A673 (cell line): ENCODE data around the gene MAN1A2. TPM values are rescaled to one million over a fixed set of nuclear protein-coding genes. Genes with fewer than 3 reads are reported as not detected.

Experiments used
- BruUV-seq: library from RNA; stranded (reverse); fragments of 400-500 nt; replicated peaks from 2 replicates; lab custom pipeline; 2021; lab: Mats Ljungman, UMichigan
- CTCF ChIA-PET: fragments of 300-600 bp; sonication (Branson Sonifier 250); formaldehyde crosslinking; loops from one replicate; lab custom pipeline; 2022; ENCODE audit warnings: antibody characterized with exemption; lab: Charles Lee
- POLR2A ChIA-PET: fragments of 300-600 bp; sonication (Branson Sonifier 250); formaldehyde crosslinking; loops from one replicate; lab custom pipeline; 2022; ENCODE audit warnings: antibody characterized with exemption; ENCODE audit not compliant: low non-redundant PET; lab: Charles Lee
- DNase-seq: peaks from one replicate; pipeline ENCODE4 v3.0.0-alpha.2; 2015; ENCODE audit warnings: low spot score
- H3K27ac ChIP-seq: fragments of 200-600 bp; sonication (generic); 2 replicates; pipeline ENCODE4 v1.5.1; 2016; ENCODE audit warnings: mixed run types, low read depth, mild to moderate bottlenecking, mixed read lengths, antibody characterized with exemption, low read length; ENCODE audit not compliant: poor library complexity, severe bottlenecking
- H3K27me3 ChIP-seq: fragments of 200-600 bp; sonication (generic); replicated peaks from 2 replicates; pipeline ENCODE4 v1.6.1; 2017; ENCODE audit warnings: mixed run types, low read depth, mild to moderate bottlenecking, mixed read lengths, antibody characterized with exemption, low read length; ENCODE audit not compliant: insufficient read depth, poor library complexity
- H3K36me3 ChIP-seq: fragments of 200-600 bp; sonication (generic); 2 replicates; pipeline ENCODE4 v1.6.1; 2016; ENCODE audit warnings: mixed run types, mild to moderate bottlenecking, mixed read lengths, antibody characterized with exemption, low read length; ENCODE audit not compliant: insufficient read depth, poor library complexity, severe bottlenecking
- H3K4me1 ChIP-seq: fragments of 200-600 bp; sonication (generic); 2 replicates; pipeline ENCODE4 v1.6.1; 2017; ENCODE audit warnings: mixed run types, mild to moderate bottlenecking, mixed read lengths, antibody characterized with exemption, low read length; ENCODE audit not compliant: insufficient read depth, poor library complexity, severe bottlenecking
- H3K4me3 ChIP-seq: fragments of 200-600 bp; sonication (generic); 2 replicates; pipeline ENCODE4 v1.5.1; 2016; ENCODE audit warnings: low read depth, mixed run types, mild to moderate bottlenecking, mixed read lengths, low read length; ENCODE audit not compliant: poor library complexity, severe bottlenecking
- H3K9me3 ChIP-seq: fragments of 200-600 bp; sonication (generic); 2 replicates; pipeline ENCODE4 v1.6.1; 2016; ENCODE audit warnings: mixed run types, low read depth, mild to moderate bottlenecking, mixed read lengths, antibody characterized with exemption, low read length; ENCODE audit not compliant: poor library complexity, severe bottlenecking
- CTCF ChIP-seq: fragments of 300-800, 200-600 bp; sonication (generic); conservative IDR thresholded peaks from 2 replicates; pipeline ENCODE4 v1.5.1; 2017; ENCODE audit warnings: low read depth, mild to moderate bottlenecking, antibody characterized with exemption, low read length, moderate library complexity, mixed read lengths
- EZH2 ChIP-seq: fragments of 200-600 bp; sonication (generic); IDR thresholded peaks from 2 replicates; pipeline ENCODE4 v1.6.1; 2017; ENCODE audit warnings: borderline replicate concordance, low read depth, mild to moderate bottlenecking, mixed read lengths, antibody characterized with exemption, low read length; ENCODE audit not compliant: poor library complexity, severe bottlenecking
- intact Hi-C: fragments of 100-400 bp; cut with micrococcal nuclease; formaldehyde crosslinking; loops from one replicate; pipeline ENCODE4 v1.10.0; 2022; ENCODE audit not compliant: unreplicated experiment
- total RNA-seq: library from RNA; stranded (reverse); gene quantifications from 2 replicates; pipeline ENCODE4 v1.2.3, GENCODE V29; 2021

MAN1A2 gene
- total RNA-seq, 1 experiment from 2014 or later = 31.8 TPM

- intact Hi-C loops = no loop called here
- no peak overlapping the region for H3K27ac ChIP-seq
- no peak for DNase-seq
- H3K27me3 ChIP-seq = no peaks in the 10 kb centered on the region
- H3K36me3 ChIP-seq = no peaks in the 10 kb centered on the region
- POLR2A ChIA-PET = interaction anchor here (0.7 kb wide), 1 partner anchor 24 kb away, joined by 3 read pairs; no protein-coding TSS in a partner anchor
- BruUV-seq = no TSS peak
- no peaks in the 10 kb centered on the region for H3K4me1 ChIP-seq
- H3K9me3 ChIP-seq = no peaks in the 10 kb centered on the region
- H3K4me3 ChIP-seq = no peak overlapping the region
- TF ChIP-seq CTCF = no peak
- no peak for TF ChIP-seq EZH2
- CTCF ChIA-PET = no interaction called here
Measured at GRCh38 chr1:117375327-117375726, 8.1 kb downstream of the MAN1A2 start.

- POLR2A ChIA-PET = interaction anchor here (0.7 kb wide), 1 partner anchor 12 kb away, joined by 3 read pairs; no protein-coding TSS in a partner anchor
- TF ChIP-seq CTCF (no peak), EZH2 (no peak)
- Histone ChIP-seq H3K4me1 (peaks cover 23% of the 10 kb centered on the region), H3K27ac (no peak overlapping the region), H3K4me3 (no peak overlapping the region), H3K36me3 (no peaks in the 10 kb centered on the region), H3K27me3 (no peaks in the 10 kb centered on the region), H3K9me3 (peaks cover 16% of the 10 kb centered on the region)
- intact Hi-C loops = no loop called here
- DNase-seq = no peak
- BruUV-seq = no TSS peak
- CTCF ChIA-PET = no interaction called here
Measured at GRCh38 chr1:117387060-117387633, 19.9 kb downstream of the MAN1A2 start.

- ChIA-PET POLR2A (no interaction called here), CTCF (interaction anchor here (0.5 kb wide), 1 partner anchor 64 kb away, joined by 5 read pairs; no protein-coding TSS in a partner anchor)
- BruUV-seq = no TSS peak
- peaks cover 35% of the 10 kb centered on the region for H3K4me1 ChIP-seq
- no peak for TF ChIP-seq CTCF
- TF ChIP-seq EZH2 = no peak
- H3K27ac ChIP-seq = no peak overlapping the region
- intact Hi-C loops = no loop called here
- H3K9me3 ChIP-seq = peaks cover 8% of the 10 kb centered on the region
- H3K36me3 ChIP-seq = no peaks in the 10 kb centered on the region
- peak; percentile 63 for DNase-seq
- no peak overlapping the region for H3K4me3 ChIP-seq
- no peaks in the 10 kb centered on the region for H3K27me3 ChIP-seq
Measured at GRCh38 chr1:117388328-117388727, 21.1 kb downstream of the MAN1A2 start.
